ENCODE results near the gene ADPRS.

GRCh38 chr1:36125129-36125991 lies 36.7 kb downstream of the ADPRS start, which contains the start of gene COL8A2:
- TF ChIP-seq CTCF (IDR thresholded peaks at IDR 0.05) (no peak), POLR2A (IDR thresholded peaks at IDR 0.05) (no peak)
